ENCODE results near the gene BTN2A1. TPM values are rescaled to one million over a fixed set of nuclear protein-coding genes. Genes with fewer than 3 reads are reported as not detected.

BTN2A1 gene
- total and polyA plus RNA-seq, 2 of the 13 experiments (the other 11 are each of a cell fraction or from before 2014, with no cell fraction given), result 16.4 to 30.4 TPM

GRCh38 chr6:26439151-26440125 is 18.3 kb upstream of the BTN2A1 start (continued):
- TF ChIP-seq SALL2 (CRISPR knock-in tag; IDR thresholded peaks at IDR 0.05), result no peak
- TF ChIP-seq RFX3 (CRISPR knock-in tag; IDR thresholded peaks at IDR 0.05), result no peak
- no peak for TF ChIP-seq ZNF792 (CRISPR knock-in tag; IDR thresholded peaks at IDR 0.05)
- TF ChIP-seq ZNF264 (CRISPR knock-in tag; IDR thresholded peaks at IDR 0.05), result 0 out of 2 replicates have a peak, but pooled peaks have one; percentile 28
- TF ChIP-seq PAXIP1 (CRISPR knock-in tag; conservative IDR thresholded peaks at IDR 0.05), result no peak
- TF ChIP-seq MEF2D (CRISPR knock-in tag; IDR thresholded peaks at IDR 0.05), result 0 out of 2 replicates have a peak, but pooled peaks have one; percentile 13
- TF ChIP-seq HDAC1 (CRISPR knock-in tag; IDR thresholded peaks at IDR 0.05), result no peak

- no peak for TF ChIP-seq RXRA (CRISPR knock-in tag; IDR thresholded peaks at IDR 0.05)
- no peak for TF ChIP-seq PHF5A (CRISPR knock-in tag; IDR thresholded peaks at IDR 0.05; ENCODE audit: low read depth, unreplicated experiment)
- no peak for TF ChIP-seq ZNF800 (CRISPR knock-in tag; IDR thresholded peaks at IDR 0.05)
- no peak for TF ChIP-seq IRF1 (CRISPR knock-in tag; IDR thresholded peaks at IDR 0.05; ENCODE audit: low read depth)
- TF ChIP-seq ZNF572 (CRISPR knock-in tag; IDR thresholded peaks at IDR 0.05), result no peak
- intact Hi-C loops (cut with micrococcal nuclease; ENCODE audit: unreplicated experiment), result no loop called here
Observed at GRCh38 chr6:26440977-26441358, 16.8 kb upstream of the BTN2A1 start.

More at GRCh38 chr6:26440977-26441358, 16.8 kb upstream of the BTN2A1 start:
- ChIA-PET CTCF (ENCODE audit: low intra/inter-chr PET ratio, low total read pairs) (no interaction called here), POLR2A (interaction anchor here (1.2 kb wide), 1 partner anchor 92 kb away, joined by 3 read pairs; no protein-coding TSS in a partner anchor)
- Histone ChIP-seq H3K4me2 (ENCODE audit: low read depth, low read length) (peak overlapping the region; percentile 83), H3K27me3 (ENCODE audit: control insufficient read depth in 1 of 2, insufficient read depth in 2 of 2, low read length in 2 of 2) (no peaks in the 10 kb centered on the region; a peak in 1 of 5 replicates), H3K36me3 (replicated peaks in 1 of 2; ENCODE audit: control insufficient read depth in 1 of 2, insufficient read depth in 2 of 2, low read length in 2 of 2) (no peaks in the 10 kb centered on the region), H3K4me1 (ENCODE audit: insufficient read depth, low read length) (peaks cover 18% of the 10 kb centered on the region), H3K79me2 (ENCODE audit: insufficient read depth, low read length) (no peaks in the 10 kb centered on the region), H2AFZ (ENCODE audit: low read length) (peak overlapping the region; percentile 99), H3K9ac (ENCODE audit: insufficient read depth, low read depth, low read length) (no peak overlapping the region; the same call in 1 of the 2 replicates), H3K27ac (ENCODE audit: extremely low read length, insufficient read depth, low read length) (no peak overlapping the region), H4K20me1 (ENCODE audit: insufficient read depth, low read length) (no peaks in the 10 kb centered on the region), H3K4me3 (replicated peaks in 1 of 3; ENCODE audit: insufficient read depth in 1 of 3, low read depth in 2 of 3, low read length in 3 of 3) (peak overlapping the region; percentile 40 to 68 (median 67); a peak in 3 of 6 replicates), H3K9me3 (ENCODE audit: low read length) (no peaks in the 10 kb centered on the region)
- WGBS (ENCODE audit: low lambda C conversion rate), result 73% methylated on average over 2 of the region's 2 CpGs
- no TSS peak for BruUV-seq (replicated peaks)
- in situ Hi-C loops (cut with HindIII; ENCODE audit: extremely low pct_ligation_motif_present, low pct_unique_long_range_greater_than_20kb), result no loop called here
- DNase-seq (ENCODE audit: low spot score) (no peak), FAIRE-seq (no peak), ATAC-seq (no peak)
